ENCODE results near the gene CDK14.

CDK14 gene

DNA sequence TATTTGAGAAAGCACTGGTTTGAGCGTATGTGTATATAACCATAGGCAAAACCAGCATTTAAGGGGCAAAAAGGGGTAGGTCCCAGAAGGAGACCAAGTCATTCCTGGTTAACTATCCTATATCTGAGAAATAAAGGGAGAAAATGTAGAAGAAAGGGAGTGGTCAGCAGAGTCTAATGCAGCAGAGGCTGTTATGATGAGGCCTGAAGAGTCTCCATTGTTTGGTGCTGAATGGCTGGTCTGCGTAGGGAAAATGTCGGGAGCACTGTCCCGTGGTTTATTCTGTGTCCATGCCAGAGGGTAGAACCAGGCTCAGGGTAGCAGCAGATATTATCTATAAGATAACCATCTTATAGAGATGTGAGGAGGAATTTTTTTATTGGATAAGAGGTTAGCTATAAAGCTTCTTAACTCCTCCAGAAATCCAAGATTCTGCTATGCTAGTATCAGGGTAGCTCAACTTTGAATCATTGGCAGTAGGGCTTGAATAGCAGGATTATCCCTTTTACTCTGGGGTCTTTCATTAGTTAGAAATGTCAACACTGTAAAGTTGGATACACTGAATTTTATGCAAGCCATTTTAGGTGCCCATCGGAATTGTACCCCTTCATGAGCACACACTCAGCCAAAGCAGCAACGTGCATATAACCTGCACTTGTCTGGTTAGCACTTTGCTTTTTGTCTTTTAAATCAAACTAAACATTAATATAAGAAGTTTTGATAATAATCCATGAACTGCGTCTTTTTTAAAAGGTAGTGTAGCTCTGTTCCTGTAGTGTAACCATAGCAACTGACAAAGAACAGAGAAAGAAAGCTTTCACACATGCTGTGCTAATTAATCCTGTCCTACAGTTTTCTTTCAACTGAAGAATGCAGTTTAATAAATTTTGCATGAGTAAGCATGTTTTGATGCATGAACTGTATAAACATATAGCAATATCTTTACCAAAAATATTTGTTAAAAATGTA is 356.1 kb downstream of the CDK14 start:
- no peak for DNase-seq (ENCODE audit: low read depth)

DNA sequence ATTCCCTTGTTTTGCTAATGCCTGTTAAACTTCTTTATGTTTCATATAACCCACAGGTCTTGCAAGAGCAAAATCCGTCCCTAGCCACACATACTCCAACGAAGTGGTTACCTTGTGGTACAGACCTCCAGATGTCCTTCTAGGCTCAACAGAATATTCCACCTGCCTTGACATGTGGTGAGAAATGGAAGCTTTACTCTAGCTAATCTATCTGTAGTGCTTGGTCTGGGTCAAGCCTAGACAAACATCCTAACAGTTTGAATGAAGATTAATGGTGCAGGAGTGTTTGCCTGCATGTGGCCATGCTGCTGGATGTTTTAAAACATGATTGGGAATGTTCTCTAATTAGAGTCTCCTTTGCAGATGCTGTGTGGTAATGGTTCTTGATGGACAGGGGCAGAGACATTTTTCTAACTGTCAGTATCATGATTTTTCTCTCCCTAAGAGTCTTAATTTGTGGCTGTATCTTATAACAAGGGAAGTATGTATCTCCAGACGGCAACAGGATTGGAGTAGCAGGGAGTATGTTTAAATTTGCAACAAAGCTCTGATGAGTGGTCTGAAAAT is 359.6 kb downstream of the CDK14 start:
- DNase-seq (ENCODE audit: low read depth), result no peak

GRCh38 chr7:90957883-90958282 is 361.8 kb downstream of the CDK14 start:
- no peak for DNase-seq (ENCODE audit: low read depth)

DNA sequence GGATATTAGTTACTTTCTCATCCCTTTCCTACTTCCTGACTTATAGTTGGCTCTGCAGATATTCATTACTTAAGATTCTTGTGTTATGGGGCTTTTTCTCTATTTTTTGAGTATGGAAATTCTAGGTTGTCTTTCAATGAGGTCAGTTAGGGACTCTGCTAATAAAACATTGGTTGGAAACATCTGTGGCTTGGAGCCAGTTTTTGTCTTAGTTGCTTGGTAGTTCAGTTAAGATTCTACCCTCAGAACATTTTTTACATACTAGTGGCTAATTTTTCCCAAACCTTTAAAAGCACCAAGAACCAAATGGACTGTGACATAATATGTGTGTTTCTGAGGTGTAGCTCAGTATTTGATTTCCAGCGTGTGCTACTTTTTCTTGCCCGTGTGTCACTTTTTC is 362.5 kb downstream of the CDK14 start:
- DNase-seq (ENCODE audit: low read depth), result no peak

- DNase-seq (ENCODE audit: low read depth), result no peak
Observed at GRCh38 chr7:90961037-90961725, 365.1 kb downstream of the CDK14 start.

GRCh38 chr7:90965211-90965610 is 369.1 kb downstream of the CDK14 start:
- no peak for DNase-seq (ENCODE audit: low read depth)

DNA sequence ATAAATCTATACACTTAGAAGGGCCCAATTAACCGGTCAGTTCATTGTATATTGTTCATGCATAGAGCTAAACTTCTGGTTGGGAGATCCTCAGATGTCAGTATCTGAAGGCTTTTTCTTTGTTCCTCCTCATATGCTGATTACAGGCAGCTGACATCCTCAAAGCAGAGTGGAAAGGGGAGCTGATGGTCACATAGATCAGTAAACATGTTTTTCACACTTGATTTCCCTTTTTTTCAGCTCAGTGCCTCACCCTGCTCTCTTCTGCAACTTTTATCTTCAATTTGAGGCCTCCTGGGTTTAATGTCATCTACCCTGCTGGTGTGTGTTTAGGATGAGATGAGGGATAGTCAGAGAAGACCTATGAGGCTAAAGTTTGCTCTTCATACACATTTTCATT is 370.2 kb downstream of the CDK14 start:
- no peak for DNase-seq (ENCODE audit: low read depth)

DNA sequence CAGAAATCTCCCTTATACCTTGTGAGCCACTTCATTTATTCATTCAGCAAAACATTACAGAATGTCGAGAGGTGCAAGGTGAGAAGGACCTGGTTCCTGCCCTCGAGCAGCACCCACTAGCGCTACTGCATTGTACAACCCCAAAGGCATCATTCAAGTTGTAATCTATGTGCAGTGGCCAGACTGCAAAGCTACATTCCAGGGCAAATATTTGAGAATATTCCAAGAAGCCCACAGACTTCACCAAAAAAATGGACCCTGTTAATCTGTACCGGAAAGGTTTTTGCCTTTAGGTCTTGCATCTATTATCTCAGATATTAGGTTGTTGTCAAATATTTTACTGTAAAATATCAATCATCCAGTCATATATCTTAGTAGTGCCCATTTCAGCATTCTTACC is 372.8 kb downstream of the CDK14 start:
- no peak for DNase-seq (ENCODE audit: low read depth)

- no peak for DNase-seq (ENCODE audit: low read depth)
Observed at GRCh38 chr7:90972906-90973550, 376.9 kb downstream of the CDK14 start.

- no peak for DNase-seq (ENCODE audit: low read depth)
Observed at GRCh38 chr7:90977056-90977455, 380.9 kb downstream of the CDK14 start.

- DNase-seq (ENCODE audit: low read depth), result no peak
Observed at GRCh38 chr7:90980545-90980944, 384.4 kb downstream of the CDK14 start.

DNA sequence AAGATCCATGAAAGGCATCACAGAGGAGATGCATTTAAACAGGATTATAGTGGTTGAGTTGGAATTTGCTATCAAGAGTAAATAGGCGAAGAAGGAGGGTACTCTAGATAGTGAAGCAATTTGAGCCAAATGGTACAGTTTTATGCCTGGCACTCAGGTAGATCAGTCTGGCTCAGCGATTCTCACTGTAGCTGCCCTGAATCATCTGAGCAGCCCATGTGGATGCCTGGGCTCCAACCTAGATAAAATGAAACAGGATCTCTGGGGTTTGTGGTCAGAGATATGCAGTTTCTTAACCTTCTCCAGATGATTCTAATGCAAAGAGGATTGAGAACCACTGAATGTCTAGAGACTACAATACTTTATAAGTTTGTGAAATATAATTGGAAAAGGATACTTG is 386.1 kb downstream of the CDK14 start:
- DNase-seq (ENCODE audit: low read depth), result no peak

GRCh38 chr7:90984692-90985091 is 388.6 kb downstream of the CDK14 start:
- DNase-seq (ENCODE audit: low read depth), result no peak

DNA sequence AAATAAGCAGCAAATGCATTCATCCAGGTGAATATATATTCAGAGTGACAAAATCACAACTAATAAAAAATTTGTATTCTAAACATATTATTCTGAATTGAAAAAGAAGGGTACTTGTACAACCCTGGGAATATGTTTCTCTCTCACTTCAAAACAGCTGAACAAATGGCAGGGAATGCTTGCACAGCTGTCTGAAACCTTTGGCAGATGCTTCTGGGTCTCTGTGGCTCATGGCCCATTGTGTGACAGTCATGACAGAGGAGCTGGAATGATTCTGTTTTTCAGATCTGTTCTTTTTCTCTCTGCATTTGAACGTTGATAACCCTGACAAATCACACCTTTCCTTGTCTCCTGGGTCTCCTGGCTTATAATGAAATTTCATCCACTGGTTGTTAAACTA is 392.4 kb downstream of the CDK14 start:
- DNase-seq (ENCODE audit: low read depth), result no peak

DNA sequence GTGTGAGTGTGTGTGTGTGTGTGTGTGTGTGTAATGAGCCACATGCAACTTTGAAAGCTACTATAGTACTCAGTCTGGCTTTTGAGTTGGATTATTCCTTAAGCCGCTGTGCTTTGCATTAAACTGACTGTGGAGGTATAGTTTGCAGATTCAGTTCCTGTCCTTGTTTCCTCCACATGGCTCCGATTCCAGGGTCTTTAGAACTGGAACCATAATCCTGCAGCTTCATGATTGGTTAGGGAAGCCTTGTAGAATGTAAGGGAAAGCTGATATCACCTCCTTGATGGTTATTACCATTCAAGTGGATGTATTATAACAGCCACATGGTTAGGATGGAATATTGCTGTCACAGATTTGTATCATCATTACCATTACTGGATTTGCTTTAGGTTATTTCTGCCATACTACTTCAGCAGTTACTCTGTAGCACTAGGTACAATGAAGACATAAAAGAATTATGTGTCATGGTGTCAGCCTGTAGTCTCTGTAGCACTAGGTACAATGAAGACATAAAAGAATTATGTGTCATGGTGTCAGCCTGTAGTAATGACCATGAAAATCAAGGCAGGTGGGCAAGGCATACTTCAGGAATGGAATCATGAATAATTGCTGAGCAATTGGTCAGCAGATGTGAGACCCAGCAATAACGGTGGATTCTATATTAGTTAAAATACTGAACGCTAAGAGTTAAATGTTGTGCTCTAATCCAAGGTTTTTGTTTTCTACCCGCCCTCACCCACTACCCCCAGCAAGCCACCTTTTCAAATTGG is 393.1 kb downstream of the CDK14 start:
- no peak for DNase-seq (ENCODE audit: low read depth)

DNA sequence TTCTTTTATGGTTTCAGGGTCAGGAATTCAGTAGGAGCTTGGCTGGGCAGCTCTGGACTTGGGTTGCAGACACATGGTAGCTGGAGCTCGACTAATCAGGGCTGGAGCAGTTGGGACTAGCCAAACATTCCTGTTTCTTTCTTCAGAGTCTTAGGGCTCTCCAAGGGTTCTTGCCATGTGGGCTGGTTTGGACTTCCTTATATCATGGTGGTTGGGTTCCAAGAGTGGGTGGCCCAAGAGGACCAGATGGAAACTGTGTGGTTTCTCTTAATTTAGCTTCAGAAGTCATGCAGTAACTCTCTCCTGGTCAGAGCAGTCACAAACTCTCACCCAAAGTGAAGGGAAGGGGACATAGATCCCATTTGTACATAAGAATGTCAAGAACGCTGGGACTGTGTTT is 398.0 kb downstream of the CDK14 start:
- DNase-seq (ENCODE audit: low read depth), result no peak

DNA sequence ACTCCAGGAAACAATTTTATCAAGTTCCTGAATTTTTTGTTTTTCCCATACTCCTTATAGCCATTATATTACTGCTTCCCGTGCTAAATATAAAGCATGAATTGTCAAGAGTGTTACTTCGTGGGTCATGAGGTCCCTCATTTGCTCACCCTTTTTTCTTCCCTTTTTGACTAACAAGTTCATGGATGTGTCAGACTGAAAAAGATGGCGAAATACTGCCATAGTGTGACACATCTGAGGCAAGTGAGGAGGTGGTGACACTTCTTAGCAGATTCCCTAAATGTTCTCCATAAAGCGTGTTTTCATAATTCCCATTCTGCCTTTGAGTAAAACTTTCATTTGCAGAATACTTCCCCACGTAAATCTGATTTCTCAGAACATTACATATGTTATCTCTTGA is 398.5 kb downstream of the CDK14 start:
- DNase-seq (ENCODE audit: low read depth), result no peak

GRCh38 chr7:90995996-90996395 is 399.9 kb downstream of the CDK14 start:
- no peak for DNase-seq (ENCODE audit: low read depth)

GRCh38 chr7:90999989-91000979 is 404.2 kb downstream of the CDK14 start:
- no peak for DNase-seq (ENCODE audit: low read depth)

DNA sequence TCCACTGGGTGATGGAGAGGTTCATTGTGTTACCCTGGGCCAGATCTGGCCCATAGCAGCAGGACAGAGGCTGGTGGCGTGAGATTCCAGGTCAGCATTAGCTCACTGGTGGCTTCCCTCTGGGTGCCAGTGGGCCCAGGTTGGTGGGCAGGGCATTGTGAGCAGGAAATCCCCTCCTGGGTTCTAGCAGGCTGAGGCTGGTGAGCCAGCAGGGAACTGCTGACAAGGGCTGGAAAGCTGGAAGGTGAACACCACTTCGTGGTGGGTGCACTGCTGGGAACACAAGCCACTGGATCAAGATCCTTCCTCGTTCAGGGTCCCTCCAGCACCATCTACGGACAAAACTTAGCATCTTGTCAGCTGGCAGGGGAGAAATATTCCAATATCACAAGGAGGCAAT is 408.9 kb downstream of the CDK14 start:
- no peak for DNase-seq (ENCODE audit: low read depth)

DNA sequence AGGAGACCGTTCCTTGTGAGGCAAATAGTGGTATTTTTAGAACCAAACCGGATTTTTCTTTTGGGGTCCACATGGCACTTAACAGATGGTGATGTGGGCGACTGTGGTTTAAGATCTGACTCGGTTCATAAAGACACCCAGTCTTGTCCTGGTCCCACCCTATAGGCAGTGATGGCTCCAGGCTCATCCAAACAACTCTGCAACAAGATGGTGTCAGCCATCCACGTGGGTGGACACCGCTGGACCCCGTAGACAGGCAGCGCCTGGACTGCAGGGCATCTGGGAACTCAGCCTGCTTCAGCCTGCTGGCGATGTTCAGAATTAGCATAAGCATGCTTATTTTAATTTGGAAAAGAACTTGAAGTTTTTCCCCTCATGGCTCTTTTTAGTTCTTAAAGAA is 409.7 kb downstream of the CDK14 start:
- DNase-seq (ENCODE audit: low read depth), result no peak
